ENCODE results near the gene FZD8.

The FZD8 gene

DNA sequence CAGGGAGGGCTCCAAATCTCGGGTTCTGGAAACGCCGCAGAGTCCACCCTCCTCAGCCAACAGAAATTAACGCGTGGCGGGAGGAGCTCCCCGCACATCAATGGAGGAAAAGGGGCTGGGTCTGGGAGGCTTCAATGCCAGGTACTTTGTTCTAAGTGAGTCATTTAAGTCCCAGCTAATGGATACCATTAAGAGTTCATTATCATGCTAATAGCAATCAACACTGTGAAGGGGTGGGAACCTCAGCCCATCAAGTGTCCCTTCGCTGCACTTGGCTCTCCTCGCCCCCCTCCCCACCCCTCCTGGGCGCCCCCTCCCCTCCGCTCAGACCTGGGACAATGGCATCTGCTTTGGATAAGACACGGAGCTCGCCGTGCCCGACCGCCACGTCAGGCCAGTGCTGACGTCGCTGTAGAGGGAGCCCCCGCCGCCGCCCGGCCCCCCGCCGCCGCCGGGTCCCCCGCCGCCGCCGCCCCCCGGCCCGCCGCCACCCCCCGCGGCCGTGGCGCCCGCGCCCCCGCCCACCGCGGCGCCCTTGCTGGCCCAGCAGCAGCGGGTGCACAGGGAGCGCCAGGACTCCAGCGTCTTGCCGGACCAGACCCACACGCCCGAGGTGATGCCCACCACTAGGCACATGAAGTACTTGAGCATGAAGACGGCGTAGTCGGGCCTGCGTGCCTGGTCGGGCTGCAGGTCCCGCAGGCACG, 2.9 kb downstream of the FZD8 start:
- no peak overlapping the region for H2AFZ ChIP-seq (ENCODE audit: low read length)
- H3K4me1 ChIP-seq (ENCODE audit: low read length) = 0 out of 2 replicates have a peak, but pooled peaks cover under 1% of the 10 kb centered on the region
- no peaks in the 10 kb centered on the region for H3K9me2 ChIP-seq (replicated peaks; ENCODE audit: insufficient read depth, low read length)
- no peaks in the 10 kb centered on the region for H4K20me1 ChIP-seq (ENCODE audit: insufficient read depth, low read length)
- peaks cover 15% of the 10 kb centered on the region for H3F3A ChIP-seq (ENCODE audit: insufficient read depth, low read length)
- H3K4me2 ChIP-seq (ENCODE audit: low read depth, low read length) = no peak overlapping the region
- no peaks in the 10 kb centered on the region for H3K27me3 ChIP-seq (replicated peaks; ENCODE audit: insufficient read depth, low read length)
- TF ChIP-seq EZH2phosphoT487 (IDR thresholded peaks at IDR 0.05; ENCODE audit: low read length) (no peak), EZH2 (optimal IDR thresholded peaks at IDR 0.05; ENCODE audit: low read depth, low read length) (no peak)
- TF ChIP-seq, protein P1, sequence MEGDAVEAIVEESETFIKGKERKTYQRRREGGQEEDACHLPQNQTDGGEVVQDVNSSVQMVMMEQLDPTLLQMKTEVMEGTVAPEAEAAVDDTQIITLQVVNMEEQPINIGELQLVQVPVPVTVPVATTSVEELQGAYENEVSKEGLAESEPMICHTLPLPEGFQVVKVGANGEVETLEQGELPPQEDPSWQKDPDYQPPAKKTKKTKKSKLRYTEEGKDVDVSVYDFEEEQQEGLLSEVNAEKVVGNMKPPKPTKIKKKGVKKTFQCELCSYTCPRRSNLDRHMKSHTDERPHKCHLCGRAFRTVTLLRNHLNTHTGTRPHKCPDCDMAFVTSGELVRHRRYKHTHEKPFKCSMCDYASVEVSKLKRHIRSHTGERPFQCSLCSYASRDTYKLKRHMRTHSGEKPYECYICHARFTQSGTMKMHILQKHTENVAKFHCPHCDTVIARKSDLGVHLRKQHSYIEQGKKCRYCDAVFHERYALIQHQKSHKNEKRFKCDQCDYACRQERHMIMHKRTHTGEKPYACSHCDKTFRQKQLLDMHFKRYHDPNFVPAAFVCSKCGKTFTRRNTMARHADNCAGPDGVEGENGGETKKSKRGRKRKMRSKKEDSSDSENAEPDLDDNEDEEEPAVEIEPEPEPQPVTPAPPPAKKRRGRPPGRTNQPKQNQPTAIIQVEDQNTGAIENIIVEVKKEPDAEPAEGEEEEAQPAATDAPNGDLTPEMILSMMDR (IDR thresholded peaks at IDR 0.05; ENCODE audit: low read length) = no peak
- no peak overlapping the region for H3K9ac ChIP-seq (ENCODE audit: low read length)
- H3K36me3 ChIP-seq (replicated peaks; ENCODE audit: insufficient read depth, low read length) = no peaks in the 10 kb centered on the region
- H3K4me3 ChIP-seq (ENCODE audit: low read length) = no peak overlapping the region
- no peak for DNase-seq
- H3K79me2 ChIP-seq (ENCODE audit: low read length) = no peaks in the 10 kb centered on the region
- H3K27ac ChIP-seq (ENCODE audit: low read length) = no peak overlapping the region
- H3K9me3 ChIP-seq (replicated peaks; ENCODE audit: insufficient read depth, low read length) = no peaks in the 10 kb centered on the region

DNA sequence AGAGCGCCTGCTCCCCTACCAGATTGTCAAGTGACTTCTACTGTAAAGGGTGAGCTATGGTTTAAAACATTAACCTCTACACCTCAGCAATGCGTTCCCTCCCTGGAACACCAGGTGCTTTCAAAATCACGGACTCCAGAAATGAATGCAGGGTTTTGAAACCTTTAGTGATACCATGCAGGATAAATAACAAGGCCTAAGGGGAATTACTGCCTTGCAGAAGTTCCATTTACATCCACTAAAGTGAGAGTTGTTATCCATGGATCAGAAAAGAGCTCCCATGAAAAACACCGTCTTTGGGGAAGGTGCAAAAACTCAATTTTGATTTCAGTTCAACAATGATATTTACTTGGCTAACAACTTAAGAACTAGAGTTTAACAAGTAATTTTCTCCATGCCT, 4.0 kb downstream of the FZD8 start:
- H4K20me1 ChIP-seq (ENCODE audit: insufficient read depth, low read length) = no peaks in the 10 kb centered on the region
- H3F3A ChIP-seq (ENCODE audit: insufficient read depth, low read length) = peaks cover 4% of the 10 kb centered on the region; the same call in 1 of the 2 replicates
- no peaks in the 10 kb centered on the region for H3K9me3 ChIP-seq (replicated peaks; ENCODE audit: insufficient read depth, low read length)
- H3K9ac ChIP-seq (ENCODE audit: low read length) = no peak overlapping the region
- H3K36me3 ChIP-seq (replicated peaks; ENCODE audit: insufficient read depth, low read length) = no peaks in the 10 kb centered on the region
- H2AFZ ChIP-seq (ENCODE audit: low read length) = no peak overlapping the region
- DNase-seq = no peak
- H3K79me2 ChIP-seq (ENCODE audit: low read length) = no peaks in the 10 kb centered on the region
- H3K4me1 ChIP-seq (ENCODE audit: low read length) = no peaks in the 10 kb centered on the region
- H3K4me2 ChIP-seq (ENCODE audit: low read depth, low read length) = no peak overlapping the region
- H3K9me2 ChIP-seq (replicated peaks; ENCODE audit: insufficient read depth, low read length) = no peaks in the 10 kb centered on the region
- no peak overlapping the region for H3K4me3 ChIP-seq (ENCODE audit: low read length)
- TF ChIP-seq EZH2 (optimal IDR thresholded peaks at IDR 0.05; ENCODE audit: low read depth, low read length) = no peak
- TF ChIP-seq, protein P1 (IDR thresholded peaks at IDR 0.05; ENCODE audit: low read length) = no peak
- TF ChIP-seq EZH2phosphoT487 (IDR thresholded peaks at IDR 0.05; ENCODE audit: low read length) = no peak
- H3K27ac ChIP-seq (ENCODE audit: low read length) = no peak overlapping the region
- no peaks in the 10 kb centered on the region for H3K27me3 ChIP-seq (replicated peaks; ENCODE audit: insufficient read depth, low read length)

DNA sequence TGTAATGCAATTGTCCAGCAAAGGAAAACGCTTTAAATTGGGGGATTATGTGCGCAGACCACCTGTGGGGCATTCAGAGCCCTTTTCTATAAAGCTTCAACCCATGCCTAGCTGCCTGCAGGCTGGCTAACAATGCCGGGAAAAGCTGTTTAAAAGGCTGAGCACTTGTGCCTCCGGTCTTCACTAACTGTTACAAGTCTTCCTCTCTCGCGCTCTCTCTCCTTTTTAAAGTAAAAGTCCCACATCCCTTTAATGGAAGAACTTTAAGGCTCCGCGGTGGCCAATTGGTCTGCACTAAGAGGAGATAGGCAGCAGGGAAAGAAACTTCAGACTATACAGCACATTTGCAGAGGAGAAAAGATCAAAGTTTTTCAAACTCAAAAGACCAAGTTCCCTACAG, 4.6 kb downstream of the FZD8 start:
- Histone ChIP-seq H3K27ac (ENCODE audit: low read length) (no peak overlapping the region), H3F3A (ENCODE audit: insufficient read depth, low read length) (no peaks in the 10 kb centered on the region; the same call in 1 of the 2 replicates), H3K36me3 (replicated peaks; ENCODE audit: insufficient read depth, low read length) (no peaks in the 10 kb centered on the region), H3K9ac (ENCODE audit: low read length) (no peak overlapping the region), H3K4me3 (ENCODE audit: low read length) (no peak overlapping the region), H3K4me1 (ENCODE audit: low read length) (no peaks in the 10 kb centered on the region), H4K20me1 (ENCODE audit: insufficient read depth, low read length) (no peaks in the 10 kb centered on the region), H3K4me2 (ENCODE audit: low read depth, low read length) (no peak overlapping the region), H3K79me2 (ENCODE audit: low read length) (no peaks in the 10 kb centered on the region), H3K9me3 (replicated peaks; ENCODE audit: insufficient read depth, low read length) (no peaks in the 10 kb centered on the region), H2AFZ (ENCODE audit: low read length) (no peak overlapping the region), H3K27me3 (replicated peaks; ENCODE audit: insufficient read depth, low read length) (no peaks in the 10 kb centered on the region), H3K9me2 (replicated peaks; ENCODE audit: insufficient read depth, low read length) (no peaks in the 10 kb centered on the region)
- TF ChIP-seq, protein P1 (IDR thresholded peaks at IDR 0.05; ENCODE audit: low read length) = no peak
- TF ChIP-seq EZH2 (optimal IDR thresholded peaks at IDR 0.05; ENCODE audit: low read depth, low read length) = no peak
- TF ChIP-seq EZH2phosphoT487 (IDR thresholded peaks at IDR 0.05; ENCODE audit: low read length) = no peak
- DNase-seq = no peak
